ENCODE measurements around the gene ADD1.

Gene ADD1

DNA sequence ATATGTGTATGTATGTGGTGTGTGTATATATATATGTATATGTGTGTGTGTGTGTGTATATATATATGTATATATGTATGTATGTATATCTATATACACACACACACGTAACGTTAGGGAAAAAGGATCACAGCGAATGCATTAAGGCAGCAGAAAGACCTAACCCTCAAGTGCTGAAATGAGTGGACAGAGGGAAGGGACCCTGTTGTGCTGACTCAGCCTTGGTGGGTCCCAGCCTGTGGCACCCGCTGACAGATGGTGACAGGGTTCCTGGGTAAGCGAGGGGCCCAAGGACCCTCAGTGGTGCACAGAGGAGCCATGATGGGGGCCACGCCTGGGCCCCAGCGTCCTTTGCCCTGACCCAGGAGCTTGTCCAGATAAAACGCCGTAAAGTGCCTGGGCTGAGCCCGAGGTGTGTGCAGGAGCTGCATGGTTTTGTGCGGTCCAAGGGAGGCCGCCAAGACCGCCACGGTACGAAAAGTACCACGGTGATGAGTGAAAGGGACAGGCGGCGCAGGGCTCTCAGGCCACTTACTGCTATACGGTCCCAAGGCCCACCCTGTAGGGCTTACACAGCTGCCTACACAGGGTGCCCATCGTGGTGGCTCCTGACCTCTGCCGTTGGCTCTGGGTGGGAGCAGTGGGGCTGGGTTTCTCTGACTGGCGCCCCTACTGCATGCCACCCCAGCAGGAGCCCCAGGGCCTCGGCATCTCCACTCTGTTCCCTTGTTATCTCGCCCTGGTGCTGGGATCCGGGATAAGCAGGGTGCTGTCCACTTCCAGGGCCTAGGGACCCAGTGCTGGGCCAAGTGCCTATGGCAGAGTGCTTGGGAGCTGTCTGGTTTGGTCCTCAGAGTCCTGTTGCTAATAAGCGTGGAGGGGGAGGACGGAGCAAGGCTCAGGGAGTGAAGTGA lies 40.8 kb upstream of the ADD1 start:
- no peak overlapping the region for H3K4me3 ChIP-seq (ENCODE audit: low read depth, low read length)
- TF ChIP-seq, protein P1, sequence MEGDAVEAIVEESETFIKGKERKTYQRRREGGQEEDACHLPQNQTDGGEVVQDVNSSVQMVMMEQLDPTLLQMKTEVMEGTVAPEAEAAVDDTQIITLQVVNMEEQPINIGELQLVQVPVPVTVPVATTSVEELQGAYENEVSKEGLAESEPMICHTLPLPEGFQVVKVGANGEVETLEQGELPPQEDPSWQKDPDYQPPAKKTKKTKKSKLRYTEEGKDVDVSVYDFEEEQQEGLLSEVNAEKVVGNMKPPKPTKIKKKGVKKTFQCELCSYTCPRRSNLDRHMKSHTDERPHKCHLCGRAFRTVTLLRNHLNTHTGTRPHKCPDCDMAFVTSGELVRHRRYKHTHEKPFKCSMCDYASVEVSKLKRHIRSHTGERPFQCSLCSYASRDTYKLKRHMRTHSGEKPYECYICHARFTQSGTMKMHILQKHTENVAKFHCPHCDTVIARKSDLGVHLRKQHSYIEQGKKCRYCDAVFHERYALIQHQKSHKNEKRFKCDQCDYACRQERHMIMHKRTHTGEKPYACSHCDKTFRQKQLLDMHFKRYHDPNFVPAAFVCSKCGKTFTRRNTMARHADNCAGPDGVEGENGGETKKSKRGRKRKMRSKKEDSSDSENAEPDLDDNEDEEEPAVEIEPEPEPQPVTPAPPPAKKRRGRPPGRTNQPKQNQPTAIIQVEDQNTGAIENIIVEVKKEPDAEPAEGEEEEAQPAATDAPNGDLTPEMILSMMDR (IDR thresholded peaks at IDR 0.05; ENCODE audit: low read depth, low read length) = no peak

DNA sequence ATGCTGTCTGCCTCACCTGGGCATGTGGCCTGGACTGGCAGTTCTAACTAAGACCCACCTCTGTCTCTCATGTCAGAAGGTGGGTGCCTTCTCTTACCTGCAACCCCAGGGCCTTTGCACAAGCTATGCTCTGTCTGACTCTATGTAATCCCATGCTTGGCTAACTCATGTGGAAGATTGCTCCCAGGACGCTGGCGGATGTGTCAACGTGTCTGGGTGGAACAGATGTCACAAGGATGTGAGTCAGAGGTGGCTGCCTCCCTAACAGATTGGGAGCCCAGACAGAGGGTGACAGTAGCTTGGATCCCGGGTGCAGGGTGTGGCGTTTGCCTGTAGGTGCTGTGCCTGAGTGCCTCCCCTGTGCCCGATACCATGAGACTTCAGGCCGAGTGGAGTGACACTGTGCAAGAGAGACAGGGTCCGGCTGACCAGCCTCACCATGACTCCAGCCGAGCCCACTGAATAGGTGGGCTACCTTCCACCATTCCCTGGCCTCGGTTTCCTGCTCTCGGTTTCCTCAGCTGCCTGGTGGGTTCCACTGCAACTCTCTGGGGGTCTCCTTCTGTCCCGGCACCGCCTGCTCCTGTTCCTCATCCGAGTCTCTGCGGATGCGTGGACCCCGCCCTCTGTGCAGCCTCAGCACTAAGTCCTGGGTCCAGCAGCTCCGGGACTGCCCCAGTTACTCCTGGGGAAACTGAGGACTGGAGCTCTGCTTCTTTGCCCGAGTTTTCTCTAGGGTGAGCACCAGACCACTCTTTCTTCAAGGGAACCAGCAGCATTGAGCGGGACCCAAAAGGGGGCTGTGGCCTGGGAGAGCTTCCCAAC lies 39.8 kb upstream of the ADD1 start:
- TF ChIP-seq, protein P1 (IDR thresholded peaks at IDR 0.05; ENCODE audit: low read depth, low read length) = no peak

DNA sequence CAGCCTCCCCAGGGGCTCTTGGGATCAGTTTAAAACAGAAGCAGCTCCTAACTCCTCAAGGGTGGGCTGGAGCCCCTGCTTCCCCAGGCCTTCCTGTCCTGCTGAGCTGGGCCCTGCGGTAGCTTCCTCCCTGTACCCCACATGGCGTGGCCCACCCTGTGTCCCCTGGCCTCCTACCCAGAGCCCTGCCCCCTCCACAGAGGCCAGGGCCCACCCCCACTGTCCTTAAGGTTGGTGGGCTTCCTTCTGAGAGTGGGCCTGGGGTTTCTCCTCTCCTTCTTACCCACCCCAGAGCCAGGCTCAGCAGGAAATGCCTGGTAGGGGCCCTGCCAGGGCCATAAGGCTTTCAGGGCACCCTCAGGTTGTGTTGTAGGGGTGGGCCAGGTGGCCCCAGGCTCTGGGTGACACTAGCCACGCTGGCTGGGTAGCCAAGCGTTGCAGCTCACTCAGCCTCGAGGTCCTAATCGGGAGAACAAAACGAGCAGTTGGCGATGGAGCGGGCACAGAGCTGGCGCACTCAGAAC lies 39.1 kb upstream of the ADD1 start:
- TF ChIP-seq, protein P1 (IDR thresholded peaks at IDR 0.05; ENCODE audit: low read depth, low read length) = no peak
- H3K4me3 ChIP-seq (ENCODE audit: low read depth, low read length) = no peak overlapping the region

More for the DNA sequence above, 39.8 kb upstream of the ADD1 start:
- no peak overlapping the region for H3K4me3 ChIP-seq (ENCODE audit: low read depth, low read length)

DNA sequence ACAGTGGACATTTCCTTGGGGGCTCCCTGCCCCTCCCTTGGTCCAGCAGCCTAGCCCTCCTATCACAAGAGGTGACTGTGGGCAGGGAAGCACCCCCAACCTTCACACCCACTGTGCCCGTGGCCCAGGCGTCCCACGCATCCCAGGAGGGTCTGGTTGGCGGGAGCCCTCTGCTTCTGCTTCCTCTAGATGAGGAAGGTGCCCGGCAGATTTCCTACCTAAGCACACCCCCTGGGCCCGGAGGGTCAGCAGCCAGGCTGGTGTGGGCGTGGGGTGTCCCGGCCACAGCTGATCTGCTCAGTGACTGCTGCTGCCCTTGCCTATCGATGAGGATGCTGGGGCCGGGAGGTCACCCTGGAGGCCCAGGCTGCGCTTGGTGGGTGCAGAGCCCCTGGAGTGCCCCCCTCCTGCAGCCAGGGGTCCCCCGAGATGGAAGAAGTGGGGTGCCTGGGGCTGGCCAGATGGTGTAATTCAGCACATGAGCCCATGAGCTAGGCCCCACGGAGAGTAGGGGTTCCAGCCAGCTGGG lies 38.6 kb upstream of the ADD1 start:
- no peak overlapping the region for H3K4me3 ChIP-seq (ENCODE audit: low read depth, low read length)
- TF ChIP-seq, protein P1 (IDR thresholded peaks at IDR 0.05; ENCODE audit: low read depth, low read length) = no peak

DNA sequence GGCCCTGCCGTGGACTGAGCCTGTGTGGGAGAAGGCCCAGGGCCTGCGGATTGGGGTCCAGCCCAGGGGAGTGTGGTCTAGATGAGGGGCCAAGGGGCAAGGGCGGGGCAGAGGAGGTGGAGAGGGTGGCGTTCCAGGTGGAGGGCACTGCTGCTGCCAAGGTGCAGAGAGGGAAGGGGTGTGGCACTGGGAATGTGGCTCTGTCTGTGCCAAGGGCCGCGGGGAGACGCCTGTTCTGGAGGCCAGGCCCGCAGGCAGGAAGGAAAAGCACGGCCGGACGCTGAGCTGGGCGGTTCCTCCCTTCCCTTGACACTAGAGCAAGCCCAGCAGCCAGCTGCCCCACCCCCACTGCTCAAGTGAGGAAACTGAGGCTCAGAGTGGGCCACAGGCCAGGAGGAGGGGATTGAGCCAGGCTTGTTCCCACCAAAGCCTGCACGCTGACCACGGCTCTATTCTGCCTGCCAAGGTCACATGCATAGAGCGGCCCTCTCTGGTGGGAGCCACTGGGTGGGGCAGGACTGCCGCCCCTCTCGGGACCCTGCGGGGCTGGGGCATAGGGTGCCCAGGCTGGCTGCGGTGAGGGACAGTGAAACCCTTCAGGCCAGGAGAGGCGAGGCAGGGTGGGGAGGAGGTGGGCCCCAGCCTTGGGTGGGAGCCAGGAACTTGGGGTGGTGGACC lies 37.8 kb upstream of the ADD1 start:
- no peak overlapping the region for H3K4me3 ChIP-seq (ENCODE audit: low read depth, low read length)
- TF ChIP-seq, protein P1 (IDR thresholded peaks at IDR 0.05; ENCODE audit: low read depth, low read length) = no peak

DNA sequence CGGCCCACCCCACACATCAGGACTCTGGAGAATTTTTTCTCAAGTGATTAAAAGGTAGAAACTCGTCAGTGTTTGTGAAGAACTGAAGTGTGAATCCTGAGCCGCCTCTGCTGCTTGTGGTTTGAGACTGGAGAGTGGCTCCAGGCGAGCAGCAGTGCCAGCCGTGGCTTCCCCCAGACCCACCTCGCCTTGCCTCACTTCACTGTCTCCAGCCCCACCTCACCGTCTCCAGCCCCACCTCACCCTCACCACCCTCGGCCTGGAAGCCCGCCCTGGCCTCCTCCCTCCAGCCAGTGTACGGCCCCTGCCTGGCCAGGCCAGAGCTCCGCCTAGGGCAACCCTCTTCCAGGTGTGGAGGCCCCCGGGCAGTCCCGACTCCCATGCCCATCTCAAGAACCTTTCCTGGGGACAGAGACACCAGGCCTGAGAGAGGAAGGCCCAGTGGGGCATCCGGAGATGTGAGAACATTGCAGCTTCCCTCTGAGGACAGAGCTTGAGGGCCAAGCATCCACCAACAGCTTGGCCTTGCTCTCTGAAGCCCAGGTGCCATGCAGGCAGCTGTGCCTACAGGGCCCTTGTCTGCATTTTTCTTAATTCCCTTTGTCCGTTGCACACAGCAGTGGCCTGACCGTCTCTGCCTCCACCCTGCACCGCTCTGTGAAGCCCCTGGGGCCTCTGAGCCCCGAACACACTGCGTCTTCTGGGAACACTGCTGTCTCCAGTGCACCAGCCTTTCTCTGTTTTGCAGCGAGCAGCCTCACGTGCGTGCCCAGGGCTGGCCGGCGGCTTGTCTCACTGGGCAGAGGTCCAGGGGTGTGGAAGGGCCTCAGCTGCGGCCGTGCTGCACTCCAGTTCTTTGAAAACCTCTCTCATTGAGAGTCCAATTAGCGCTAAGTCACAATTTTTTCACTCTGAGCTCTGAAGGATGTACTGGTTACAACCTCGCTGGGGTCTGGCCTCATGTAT lies 37.0 kb upstream of the ADD1 start:
- H3K4me3 ChIP-seq (ENCODE audit: low read depth, low read length) = no peak overlapping the region
- TF ChIP-seq, protein P1 (IDR thresholded peaks at IDR 0.05; ENCODE audit: low read depth, low read length) = no peak
